ENCODE results near the gene GPR68.
"Not testable (repeated sequence)": the region's sequence is repeated elsewhere in the genome, so short reads cannot be mapped to it uniquely, and the experiment has no call there.

GPR68 gene

GRCh38 chr14:91272341-91273272 lies 28.1 kb upstream of the GPR68 start:
- DNase-seq (ENCODE audit: low read depth, low spot score): no peak

GRCh38 chr14:91271639-91272038 lies 27.1 kb upstream of the GPR68 start:
- DNase-seq (ENCODE audit: low read depth, low spot score): no peak

GRCh38 chr14:91270619-91271018 lies 26.1 kb upstream of the GPR68 start:
- no peak for DNase-seq (ENCODE audit: low read depth, low spot score)

GRCh38 chr14:91270188-91270587 lies 25.7 kb upstream of the GPR68 start:
- DNase-seq (ENCODE audit: low read depth, low spot score): no peak

- DNase-seq (ENCODE audit: low read depth, low spot score): no peak
These were observed 24.8 kb upstream of the GPR68 start for GRCh38 chr14:91269076-91269991.

- no peak for DNase-seq (ENCODE audit: low read depth, low spot score)
These were observed 23.5 kb upstream of the GPR68 start for GRCh38 chr14:91267965-91268437.

- not testable (repeated sequence) for DNase-seq (ENCODE audit: low read depth, low spot score)
These were observed 21.8 kb upstream of the GPR68 start for GRCh38 chr14:91266276-91266675.

- no peak for DNase-seq (ENCODE audit: low read depth, low spot score)
These were observed 20.9 kb upstream of the GPR68 start for GRCh38 chr14:91265404-91265803.

GRCh38 chr14:91264151-91265150 lies 19.9 kb upstream of the GPR68 start:
- no peak for DNase-seq (ENCODE audit: low read depth, low spot score)

- no peak for DNase-seq (ENCODE audit: low read depth, low spot score)
These were observed 18.8 kb upstream of the GPR68 start for GRCh38 chr14:91263329-91263728.

- no peak for DNase-seq (ENCODE audit: low read depth, low spot score)
These were observed 17.6 kb upstream of the GPR68 start for GRCh38 chr14:91261986-91262549.

- DNase-seq (ENCODE audit: low read depth, low spot score): no peak
These were observed 16.6 kb upstream of the GPR68 start for GRCh38 chr14:91261115-91261514.

- DNase-seq (ENCODE audit: low read depth, low spot score): no peak
These were observed 14.4 kb upstream of the GPR68 start for GRCh38 chr14:91258876-91259275.

GRCh38 chr14:91258011-91258618 lies 13.6 kb upstream of the GPR68 start:
- no peak for DNase-seq (ENCODE audit: low read depth, low spot score)

- DNase-seq (ENCODE audit: low read depth, low spot score): no peak
These were observed 13.0 kb upstream of the GPR68 start for GRCh38 chr14:91257328-91258010.

GRCh38 chr14:91256661-91257060 lies 12.2 kb upstream of the GPR68 start:
- no peak for DNase-seq (ENCODE audit: low read depth, low spot score)

- no peak for DNase-seq (ENCODE audit: low read depth, low spot score)
These were observed 10.7 kb upstream of the GPR68 start for GRCh38 chr14:91255026-91255695.

- DNase-seq (ENCODE audit: low read depth, low spot score): no peak
These were observed 10.0 kb upstream of the GPR68 start for GRCh38 chr14:91254461-91254860.

GRCh38 chr14:91253795-91254323 lies 9.4 kb upstream of the GPR68 start:
- no peak for DNase-seq (ENCODE audit: low read depth, low spot score)
